ENCODE data around the gene EPHA3. TPM values are rescaled to one million over a fixed set of nuclear protein-coding genes. Genes with fewer than 3 reads are reported as not detected.

Gene EPHA3
- total and polyA plus RNA-seq, 2 of the 4 experiments (the other 2 are of a cell fraction): 0.10 to 0.18 TPM

GRCh38 chr3:89474333-89475130 lies 367.1 kb downstream of the EPHA3 start:
- no TSS peak for BruUV-seq (replicated peaks)
- intact Hi-C loops (cut with micrococcal nuclease): no loop called here
- H2AK5ac ChIP-seq (ENCODE audit: low read depth, low read length): no peak overlapping the region
- no peaks in the 10 kb centered on the region for H3K4me1 ChIP-seq (ENCODE audit: control insufficient read depth, insufficient read depth, low read length)
- no peak overlapping the region for H3K9ac ChIP-seq (ENCODE audit: low read depth, low read length)
- POLR2A ChIA-PET (ENCODE audit: unreplicated experiment): no interaction called here
- dilution Hi-C loops (cut with HindIII; ENCODE audit: low sequenced_read_pairs, unreplicated experiment): no loop called here
- no peaks in the 10 kb centered on the region for H3K9me3 ChIP-seq (ENCODE audit: control insufficient read depth, insufficient read depth, low read length)
- H3K18ac ChIP-seq (ENCODE audit: low read depth, low read length): no peak overlapping the region
- no peak for TF ChIP-seq SMC3 (IDR thresholded peaks at IDR 0.05; ENCODE audit: low read depth, low read length)
- no peak for TF ChIP-seq CEBPB (IDR thresholded peaks at IDR 0.05; ENCODE audit: low read depth, low read length)
- TF ChIP-seq POLR2A (IDR thresholded peaks at IDR 0.05; ENCODE audit: low read depth, low read length): no peak
- no peak for TF ChIP-seq RFX5 (IDR thresholded peaks at IDR 0.05; ENCODE audit: low read depth, low read length)
- TF ChIP-seq MXI1 (IDR thresholded peaks at IDR 0.05; ENCODE audit: borderline replicate concordance, low read depth, low read length): no peak
- TF ChIP-seq USF2 (IDR thresholded peaks at IDR 0.05; ENCODE audit: low read depth, low read length): no peak
- TF ChIP-seq ELK1 (IDR thresholded peaks at IDR 0.05; ENCODE audit: borderline replicate concordance, low read depth, low read length): no peak
- no peak for TF ChIP-seq NFE2L2 (IDR thresholded peaks at IDR 0.05; ENCODE audit: low read depth, low read length)
- no peak for TF ChIP-seq RCOR1 (IDR thresholded peaks at IDR 0.05; ENCODE audit: insufficient replicate concordance, low read length)
- TF ChIP-seq CHD1 (IDR thresholded peaks at IDR 0.05; ENCODE audit: low read depth, low read length): no peak
- no peak for TF ChIP-seq RAD21 (IDR thresholded peaks at IDR 0.05; ENCODE audit: low read length)
- no peak for TF ChIP-seq FOS (IDR thresholded peaks at IDR 0.05; ENCODE audit: low read depth, low read length)
- H3K9me1 ChIP-seq (ENCODE audit: insufficient read depth, low read length): no peaks in the 10 kb centered on the region
- CTCF ChIA-PET: interaction anchor here (0.6 kb wide), 1 partner anchor 54 kb away, joined by 3 read pairs; no protein-coding TSS in a partner anchor
- H3K14ac ChIP-seq (replicated peaks; ENCODE audit: low read depth, low read length): no peak overlapping the region
- no peak overlapping the region for H3K4ac ChIP-seq (ENCODE audit: low read depth, low read length)
- DNase-seq: no peak
- H3K4me2 ChIP-seq (ENCODE audit: low read depth, low read length): no peak overlapping the region
- ATAC-seq (ENCODE audit: low read depth): peak; percentile 24; the same call in 1 of the 2 replicates
- no peaks in the 10 kb centered on the region for H3K27me3 ChIP-seq (ENCODE audit: control insufficient read depth, insufficient read depth, low read length)
- no CpG with 5 or more reads among the region's 4 CpGs for WGBS, 2 experiments (ENCODE audit: extremely low coverage in 2 of 2, insufficient read length in 1 of 2)
- no peak overlapping the region for H3K23ac ChIP-seq (ENCODE audit: low read depth, low read length)
- no peaks in the 10 kb centered on the region for H3K36me3 ChIP-seq (ENCODE audit: control insufficient read depth, insufficient read depth, low read length)
- no peak overlapping the region for H3K56ac ChIP-seq (ENCODE audit: extremely low read depth, insufficient read depth, low read length)
- no peak overlapping the region for H2BK5ac ChIP-seq (ENCODE audit: low read depth, low read length, poor library complexity, severe bottlenecking)
- no peak overlapping the region for H3K4me3 ChIP-seq (ENCODE audit: insufficient read depth, low read depth, low read length)
- no peak overlapping the region for H2BK20ac ChIP-seq (ENCODE audit: low read depth, low read length)
- no peak overlapping the region for H2AK9ac ChIP-seq (replicated peaks; ENCODE audit: low read depth, low read length, poor library complexity)
- H4K8ac ChIP-seq (ENCODE audit: low read depth in 2 of 2, low read length in 2 of 2): no peak overlapping the region
- H3K27ac ChIP-seq (ENCODE audit: insufficient read depth, low read length): no peak overlapping the region
- in situ Hi-C loops (cut with MboI; ENCODE audit: low sequenced_read_pairs): no loop called here
- no peak overlapping the region for H2AFZ ChIP-seq (replicated peaks; ENCODE audit: low read length, poor library complexity)
- H2BK15ac ChIP-seq (ENCODE audit: low read depth, low read length): no peak overlapping the region
- H4K5ac ChIP-seq (ENCODE audit: low read depth, low read length): no peak overlapping the region
- no peaks in the 10 kb centered on the region for H4K20me1 ChIP-seq (ENCODE audit: insufficient read depth, low read length)
- no peak overlapping the region for H2BK120ac ChIP-seq (ENCODE audit: low read depth, low read length)
- H3K79me1 ChIP-seq (ENCODE audit: low read depth in 1 of 2, low read length in 2 of 2): no peaks in the 10 kb centered on the region
- no peak overlapping the region for H4K91ac ChIP-seq (ENCODE audit: insufficient read depth, low read depth, low read length)
